RKO (cell line): ENCODE measurements around the gene KRT32.

Source experiments
- DNase-seq: peaks from one replicate; pipeline ENCODE4 v3.0.0-alpha.2; 2016; ENCODE audit warnings: low spot score

Gene KRT32

GRCh38 chr17:41466988-41467387 lies at the start of gene KRT32:
KRT32 (minus strand) TSS chr17:41467386; CDS start chr17:41467325, 61 bp downstream.
- no peak for DNase-seq

GRCh38 chr17:41516830-41517283 lies 49.7 kb upstream of the KRT32 start:
- DNase-seq: no peak

DNA sequence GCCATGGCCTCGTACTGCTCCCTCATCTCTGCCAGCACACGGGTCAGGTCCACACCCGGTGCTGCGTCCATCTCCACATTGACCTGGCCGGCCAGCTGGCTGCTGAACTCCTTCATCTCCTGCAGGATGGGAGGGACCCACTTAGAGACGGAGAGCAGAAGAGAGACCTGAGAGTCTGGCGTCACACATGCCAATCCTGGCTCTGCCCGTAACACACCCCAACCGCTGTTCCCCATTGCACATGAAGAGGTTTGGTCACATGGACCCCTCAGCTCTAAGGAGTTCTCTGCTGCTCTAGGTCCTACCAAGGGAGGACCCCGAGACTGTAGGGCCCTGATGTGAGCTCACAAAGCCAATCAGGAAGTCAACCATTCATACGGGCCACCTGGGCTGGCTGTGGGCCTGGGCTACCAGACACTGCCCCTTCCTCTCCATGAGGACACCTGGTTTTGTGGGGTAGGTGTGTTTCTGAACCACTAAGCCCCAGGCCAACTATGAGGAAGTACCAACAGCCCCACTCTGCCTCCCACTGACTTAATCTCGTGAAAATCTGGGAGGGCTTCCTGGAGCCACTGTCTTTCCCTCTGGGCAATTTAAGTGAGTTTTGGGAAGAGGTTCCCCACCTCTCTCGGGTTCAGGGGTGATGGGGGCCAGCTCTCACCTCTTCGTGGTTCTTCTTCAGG lies 49.1 kb upstream of the KRT32 start:
- DNase-seq: no peak

GRCh38 chr17:41513168-41513547 lies 46.0 kb upstream of the KRT32 start:
- no peak for DNase-seq

- no peak for DNase-seq
Observed at GRCh38 chr17:41512546-41513167, 45.5 kb upstream of the KRT32 start.

DNA sequence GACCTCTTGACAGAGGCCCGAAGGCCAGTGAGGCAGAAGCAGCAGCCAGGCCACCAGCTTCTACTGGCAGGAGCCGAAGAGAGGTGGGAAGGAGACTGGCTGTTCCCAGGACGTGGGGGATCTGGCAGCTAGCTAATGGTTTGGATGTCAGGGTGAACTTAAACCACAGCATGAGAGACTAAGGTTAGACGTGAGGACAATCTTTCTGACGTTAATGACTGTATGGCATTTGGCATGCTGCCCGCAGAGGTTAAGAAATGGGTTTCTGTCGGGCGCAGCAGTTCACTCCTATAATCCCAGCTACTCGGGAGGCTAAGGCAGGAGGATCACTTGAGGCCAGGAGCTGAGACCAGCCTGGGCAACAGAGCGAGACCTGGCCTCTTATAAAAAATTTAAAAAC lies 44.5 kb upstream of the KRT32 start:
- DNase-seq: no peak

DNA sequence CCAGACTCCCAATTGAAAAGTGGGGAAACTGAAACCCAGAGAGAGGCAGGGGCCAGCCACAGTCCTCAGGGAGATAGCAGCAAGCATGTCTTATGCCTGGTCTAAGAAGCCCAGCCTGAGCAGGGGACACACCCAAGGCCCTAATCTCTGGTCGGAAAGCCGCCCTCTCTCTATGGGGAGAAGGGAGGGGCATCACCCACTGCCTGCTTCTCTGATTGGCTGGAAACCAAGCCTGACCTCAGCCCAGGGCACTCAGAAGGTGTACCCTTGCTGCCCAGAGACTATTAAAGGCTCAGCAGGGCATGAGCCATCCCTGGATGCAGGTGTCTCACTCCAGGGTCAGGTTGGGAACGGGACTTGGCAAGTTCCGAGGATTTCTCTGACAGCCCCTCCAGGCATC lies 43.9 kb upstream of the KRT32 start:
- no peak for DNase-seq

- DNase-seq: no peak
Observed at GRCh38 chr17:41510251-41511065, 43.3 kb upstream of the KRT32 start.

- no peak for DNase-seq
Observed at GRCh38 chr17:41507315-41507880, 40.2 kb upstream of the KRT32 start.

DNA sequence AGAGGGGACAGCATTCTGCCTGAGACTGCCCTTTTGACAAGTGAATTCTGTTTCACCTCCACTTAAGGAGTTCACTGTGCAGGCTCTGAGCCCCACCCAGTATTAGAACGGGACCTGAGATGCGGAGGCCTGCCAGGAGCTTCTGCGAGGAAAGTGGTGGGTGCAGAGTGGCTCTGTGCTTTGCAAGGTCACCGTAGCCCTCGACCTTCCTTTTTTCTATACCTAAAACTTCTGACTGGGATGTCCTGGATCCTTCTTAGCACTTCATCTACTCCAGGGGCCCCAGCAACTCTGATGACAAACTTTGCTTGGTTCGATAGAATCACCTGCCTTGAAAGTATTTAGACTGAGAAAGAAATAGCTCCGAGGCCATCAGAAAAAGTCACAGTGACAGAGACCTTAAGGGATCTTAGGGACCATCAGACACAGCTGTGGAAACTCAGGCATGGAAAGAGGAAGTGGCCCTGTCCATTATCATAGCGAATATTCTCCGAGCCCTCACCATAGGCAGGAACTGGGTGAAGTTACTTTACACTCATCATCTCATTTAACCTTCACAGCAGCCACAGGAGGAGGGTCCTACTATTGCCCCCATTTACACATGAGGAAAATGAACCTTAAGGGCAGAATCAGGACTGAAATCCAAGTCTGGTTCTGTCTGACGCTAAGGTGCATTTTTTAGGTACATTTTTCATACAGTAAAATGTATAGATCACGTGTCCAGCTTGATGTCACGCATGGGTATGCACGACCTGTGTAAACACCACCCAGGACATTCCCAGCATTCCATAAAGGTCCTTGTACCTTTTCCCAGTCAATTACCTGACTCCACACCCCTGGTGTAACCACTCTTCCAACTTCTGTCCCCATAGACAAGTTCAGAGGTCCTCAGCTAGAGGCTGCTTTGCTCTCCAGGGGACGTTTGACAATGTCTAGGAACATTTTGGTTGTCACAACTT lies 38.9 kb upstream of the KRT32 start:
- no peak for DNase-seq

DNA sequence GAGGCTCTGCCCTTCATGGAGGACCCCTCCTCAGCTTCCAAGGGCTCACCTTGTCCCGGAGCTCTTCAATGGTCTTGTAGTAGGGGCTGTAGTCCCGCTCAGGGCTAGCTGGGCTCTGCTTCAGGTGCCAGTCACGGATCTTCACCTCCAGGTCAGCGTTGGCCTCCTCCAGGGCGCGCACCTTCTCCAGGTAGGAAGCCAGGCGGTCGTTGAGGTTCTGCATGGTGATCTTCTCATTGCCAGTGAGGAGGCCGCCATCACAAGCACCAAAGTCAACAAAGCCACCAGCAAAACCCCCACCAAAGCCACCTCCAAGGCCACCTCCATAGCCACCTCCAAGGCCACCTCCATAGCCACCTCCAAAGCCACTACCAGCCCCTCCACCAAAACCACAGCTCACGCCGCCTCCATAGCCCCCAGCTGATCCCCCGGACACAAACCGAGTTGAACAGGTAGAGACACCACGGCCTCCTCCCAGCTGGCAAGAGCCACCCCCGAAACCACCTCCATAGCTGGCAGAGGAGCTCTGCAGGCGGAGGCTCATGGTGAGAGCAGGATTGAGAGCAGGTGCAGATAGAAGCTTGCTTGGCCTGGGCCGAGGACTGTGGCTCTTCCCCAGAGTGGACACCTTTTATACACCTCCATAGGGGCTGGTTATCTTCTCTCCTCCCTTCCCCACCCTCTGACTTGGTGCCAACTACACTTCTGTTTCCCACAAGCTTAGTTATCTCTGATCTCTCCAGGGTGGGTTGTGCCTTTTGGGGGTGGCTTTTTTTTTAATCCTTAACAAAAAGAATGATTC lies 38.0 kb upstream of the KRT32 start, which contains the start of gene KRT13:
Gene KRT13, minus strand, starts transcription at position 606 of the 802 bp plus-strand sequence. Its CDS starts 62 bp downstream, at position 544.
- DNase-seq: no peak

- DNase-seq: no peak
Observed at GRCh38 chr17:41504246-41504977, 37.2 kb upstream of the KRT32 start.

GRCh38 chr17:41503202-41503601 lies 36.0 kb upstream of the KRT32 start:
- DNase-seq: no peak

- DNase-seq: peak; percentile 60
Observed at GRCh38 chr17:41500131-41500911, 33.1 kb upstream of the KRT32 start.

DNA sequence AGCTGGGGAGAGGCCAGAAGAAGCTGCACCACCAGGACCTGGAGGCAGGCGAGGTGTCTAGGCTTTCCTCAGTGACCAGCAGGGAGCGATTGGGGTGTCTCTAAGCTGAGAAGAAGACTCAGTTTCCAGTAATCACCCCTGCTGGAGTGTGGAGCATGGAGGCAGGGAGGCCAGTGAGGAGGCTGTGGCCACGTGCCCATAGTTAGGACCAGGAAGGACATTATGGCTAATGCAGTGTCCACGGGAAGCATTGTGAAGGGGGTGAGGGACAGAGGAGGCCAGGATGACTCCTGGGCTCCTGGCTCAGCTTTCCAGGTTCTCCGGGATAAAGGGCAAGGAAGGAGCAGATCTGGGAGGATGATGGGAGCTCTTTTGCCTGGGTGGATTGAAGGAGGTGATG lies 32.5 kb upstream of the KRT32 start:
- DNase-seq: no peak

DNA sequence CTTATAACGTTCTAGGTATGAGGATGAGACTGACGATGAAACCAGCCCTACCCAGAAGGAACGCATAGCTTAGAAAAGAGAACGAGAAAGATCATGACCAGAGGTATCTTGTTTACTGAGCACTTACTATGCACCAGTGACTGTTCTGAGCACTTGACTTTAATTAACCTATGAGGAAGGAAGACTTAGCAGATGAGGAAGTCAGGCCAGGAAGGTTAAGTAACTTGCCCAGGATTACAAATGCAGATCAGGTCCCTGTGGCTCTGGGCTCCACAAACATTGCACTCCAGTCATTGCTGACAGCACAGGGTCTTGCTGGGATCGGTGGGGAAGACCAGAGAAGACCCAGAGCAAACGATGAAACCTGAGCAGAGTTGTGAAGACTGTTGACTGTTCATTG lies 31.1 kb upstream of the KRT32 start:
- no peak for DNase-seq

DNA sequence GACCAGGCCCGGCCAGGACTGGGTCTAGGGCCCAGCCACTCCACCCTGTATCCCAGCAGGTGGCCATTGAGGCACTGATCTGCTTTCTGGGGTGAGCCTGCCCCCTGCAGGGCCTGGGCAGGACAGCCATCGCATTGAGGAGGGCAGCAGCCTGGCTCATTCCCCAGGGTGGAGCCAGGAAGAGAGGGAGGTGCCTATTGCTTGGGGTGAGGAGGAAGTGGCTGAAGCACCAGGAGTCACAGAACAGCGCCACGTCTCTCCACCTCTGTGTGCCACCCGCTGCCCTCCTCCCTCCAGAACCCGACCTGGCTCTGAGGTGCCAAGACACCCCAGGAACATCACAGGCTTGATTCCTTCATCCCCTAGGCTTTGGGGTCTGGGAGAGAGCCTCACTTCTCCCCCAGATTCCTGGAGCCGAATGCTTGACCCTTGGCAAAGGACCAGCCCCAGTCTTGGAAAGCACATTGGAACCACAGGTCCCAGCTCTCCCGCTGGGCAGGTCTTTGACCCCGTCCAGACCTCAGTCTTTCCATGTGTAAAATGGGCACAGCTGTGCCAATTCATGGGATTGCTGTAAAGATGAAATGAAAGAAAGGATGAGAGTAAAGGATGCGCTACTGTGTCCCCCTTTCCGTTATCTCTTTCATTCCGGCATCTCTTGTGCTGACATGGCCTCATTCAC lies 29.8 kb upstream of the KRT32 start:
- DNase-seq: peak; percentile 85

DNA sequence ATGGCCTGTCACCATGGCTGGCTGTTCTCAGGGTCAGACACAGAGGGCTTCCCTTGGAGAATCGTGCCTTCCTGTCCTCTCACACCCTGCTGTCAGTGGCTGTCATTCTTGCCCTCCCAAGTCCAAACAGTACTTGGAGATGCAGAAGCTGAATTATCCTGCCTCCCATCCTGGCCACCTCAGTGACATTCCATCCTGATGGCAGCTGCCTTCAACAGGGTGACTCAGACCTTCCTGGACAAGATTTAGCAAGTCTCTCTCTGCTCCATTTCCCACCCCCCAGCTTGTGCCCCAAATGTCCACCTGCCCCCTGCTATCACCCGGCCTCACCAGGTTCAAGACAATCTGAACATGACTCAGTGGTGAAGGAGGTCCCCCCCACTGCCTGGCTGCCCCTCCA lies 27.3 kb upstream of the KRT32 start:
- DNase-seq: no peak
